DMS153 (cell line): ENCODE data around the gene LAMTOR5.
"Not testable (repeated sequence)": the region's sequence is repeated elsewhere in the genome, so short reads cannot be mapped to it uniquely, and the experiment has no call there.

ENCODE experiments used
- DNase-seq: peaks from one replicate; lab custom pipeline; 2025; lab: John Stamatoyannopoulos, UW

The LAMTOR5 gene

DNA sequence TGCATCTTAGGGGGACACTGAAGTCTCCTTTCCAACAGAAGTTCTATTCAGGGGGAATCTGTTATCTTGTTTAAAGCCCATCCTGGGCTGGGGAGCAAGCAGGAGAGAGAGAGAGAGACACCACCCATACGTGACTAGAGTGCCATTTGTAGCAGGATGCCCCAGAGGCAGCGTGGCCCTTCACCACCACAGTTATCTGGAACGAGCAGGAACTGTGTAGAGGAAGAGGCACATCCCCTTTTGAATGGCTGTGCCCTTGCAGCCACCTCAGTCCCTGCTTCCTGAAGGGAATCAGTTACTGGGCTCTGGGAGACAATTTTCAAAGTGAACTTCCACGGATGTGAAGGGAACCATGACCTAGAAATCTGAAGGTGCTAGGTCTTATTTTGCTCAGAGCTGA is 19.4 kb upstream of the LAMTOR5 start:
- DNase-seq, result no peak

DNA sequence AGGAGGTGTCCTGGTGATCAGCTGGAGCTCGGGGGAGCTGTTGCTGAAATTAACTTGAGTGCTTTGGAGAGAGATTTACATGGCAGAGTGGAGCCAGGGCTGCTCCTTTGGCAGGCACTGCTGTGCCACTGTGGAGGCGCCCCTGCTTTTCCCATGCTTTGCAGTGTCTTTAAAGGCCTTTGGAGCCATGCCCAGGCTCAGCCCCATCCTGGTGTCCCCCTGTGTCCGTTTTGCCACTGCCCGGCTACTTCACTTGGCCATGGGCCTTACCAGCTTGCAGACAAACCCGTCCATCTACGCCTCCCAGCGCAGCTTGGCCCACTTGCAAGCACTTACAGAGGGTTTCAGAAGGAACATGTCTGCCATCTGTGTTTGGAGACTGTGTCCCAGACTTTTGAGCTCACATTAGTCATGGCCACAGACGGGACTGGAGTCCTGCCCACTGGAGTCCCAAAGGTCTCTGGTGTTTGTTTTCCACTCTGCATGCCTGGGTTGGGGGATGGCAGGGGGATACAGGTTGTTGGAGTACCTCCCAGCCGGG is 18.2 kb upstream of the LAMTOR5 start:
- DNase-seq, result no peak

DNA sequence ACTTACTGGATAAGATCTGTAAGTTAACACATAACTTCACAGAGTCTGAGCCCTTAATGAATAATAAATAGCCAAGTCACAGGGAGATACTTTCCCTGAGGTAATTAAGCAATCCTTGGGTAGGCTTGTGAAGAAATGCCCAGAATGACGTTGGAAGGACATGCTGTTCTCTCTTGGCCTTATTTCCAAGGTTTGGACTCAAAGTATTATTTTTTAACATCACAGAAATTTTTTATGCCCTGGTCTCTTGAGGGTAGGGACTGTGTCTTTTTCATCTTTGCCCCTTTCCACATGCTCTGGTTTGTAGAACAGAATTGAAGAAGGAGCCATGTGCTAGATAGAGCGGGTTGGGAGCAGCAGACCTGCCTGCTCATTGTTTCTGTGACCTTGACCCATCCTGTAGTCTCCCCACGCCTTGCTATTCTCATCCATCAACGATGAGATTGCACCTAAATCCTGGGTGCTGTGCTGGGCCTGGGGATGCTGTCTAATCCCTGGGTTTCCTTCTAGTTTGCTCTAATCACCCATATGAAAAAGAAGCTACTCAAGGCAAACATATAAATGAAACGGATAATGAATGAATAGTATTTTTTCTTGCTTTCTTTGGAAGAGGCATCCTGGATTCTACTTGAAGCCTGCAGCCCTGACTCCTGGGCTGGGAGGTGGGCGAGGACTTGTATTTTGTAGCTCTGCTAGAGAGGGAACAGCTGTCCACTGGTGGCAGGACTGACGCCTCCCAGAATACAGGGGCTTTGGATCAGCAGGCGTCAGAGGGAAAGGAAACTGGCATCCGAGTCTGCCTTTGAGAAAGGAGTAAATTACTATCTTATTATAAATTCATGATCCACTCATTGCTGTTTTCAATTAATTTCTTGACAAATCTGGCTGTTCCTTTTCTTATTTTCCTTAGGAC is 17.5 kb upstream of the LAMTOR5 start:
- DNase-seq, result no peak

DNA sequence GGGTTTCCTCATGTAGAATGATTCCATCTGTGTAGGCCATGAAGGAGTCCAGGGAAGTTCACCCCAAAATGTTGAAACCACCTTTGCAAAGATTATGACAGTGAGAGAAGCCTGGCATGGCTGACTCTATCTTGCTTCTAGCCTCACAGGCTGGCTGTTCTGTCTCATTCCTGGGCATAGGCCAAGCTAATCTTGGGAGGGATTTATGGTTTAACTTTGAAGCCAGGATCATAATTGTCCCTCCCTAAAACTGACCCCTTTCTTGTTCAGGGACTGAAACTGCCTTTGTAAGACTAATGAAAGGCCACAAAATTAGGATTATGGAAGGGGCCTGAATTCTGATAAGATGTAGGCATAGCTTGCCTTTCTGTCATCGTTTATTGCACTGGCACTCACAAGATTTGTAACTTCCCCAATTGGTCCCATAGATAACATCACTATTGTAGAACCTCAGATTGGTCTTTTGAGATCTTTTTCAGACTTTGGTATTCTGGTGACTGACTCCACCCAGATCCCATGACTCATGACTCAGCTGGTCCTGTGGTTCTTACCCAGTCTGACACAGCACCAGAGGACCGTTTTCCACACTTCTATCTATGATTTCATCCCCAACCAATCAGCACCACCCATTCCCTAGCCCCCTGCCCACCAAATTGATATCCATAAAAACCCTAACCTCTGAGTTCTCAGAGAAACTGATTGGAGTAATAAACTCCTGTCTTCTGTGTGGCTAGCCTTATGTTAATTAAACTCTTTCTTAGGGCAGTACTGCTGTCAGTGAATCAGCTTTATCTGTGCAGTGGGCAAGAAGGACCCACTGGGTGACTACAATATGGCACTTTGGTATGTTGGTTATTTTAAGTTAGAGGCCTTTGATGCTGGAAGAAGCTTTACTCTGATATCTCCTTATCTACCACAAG is 13.6 kb upstream of the LAMTOR5 start:
- no peak for DNase-seq

DNA sequence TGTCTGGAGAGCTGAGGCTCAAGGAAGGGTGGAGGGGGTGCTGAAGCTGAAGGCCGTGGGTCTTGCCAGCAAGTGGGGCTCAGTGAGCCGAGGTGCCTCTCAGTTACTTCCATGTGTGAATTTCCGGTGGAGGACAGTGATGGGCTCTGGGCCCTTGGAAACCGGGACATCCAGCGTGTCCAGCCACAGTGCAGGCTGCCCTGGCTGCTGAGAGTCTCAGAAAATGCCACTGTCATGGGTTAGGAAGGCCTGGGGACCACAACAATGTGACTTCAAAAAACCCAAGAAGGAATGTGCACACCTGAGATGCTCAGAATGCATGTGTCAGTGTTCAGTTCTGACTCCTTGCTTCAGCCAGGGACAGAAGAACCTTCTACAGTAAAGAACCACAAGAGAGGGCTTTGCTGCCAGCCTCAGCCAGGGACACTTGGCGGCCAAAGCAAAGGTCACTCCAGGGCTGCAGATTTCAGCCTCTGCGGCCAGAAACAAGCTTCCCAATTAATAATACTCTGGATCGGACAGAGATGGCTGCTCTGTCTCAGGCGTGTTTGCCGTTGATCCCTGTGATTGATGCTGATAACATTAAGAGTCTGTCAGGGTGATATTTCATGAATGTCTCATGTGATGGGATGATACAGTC is 12.6 kb upstream of the LAMTOR5 start:
- DNase-seq, result no peak

DNA sequence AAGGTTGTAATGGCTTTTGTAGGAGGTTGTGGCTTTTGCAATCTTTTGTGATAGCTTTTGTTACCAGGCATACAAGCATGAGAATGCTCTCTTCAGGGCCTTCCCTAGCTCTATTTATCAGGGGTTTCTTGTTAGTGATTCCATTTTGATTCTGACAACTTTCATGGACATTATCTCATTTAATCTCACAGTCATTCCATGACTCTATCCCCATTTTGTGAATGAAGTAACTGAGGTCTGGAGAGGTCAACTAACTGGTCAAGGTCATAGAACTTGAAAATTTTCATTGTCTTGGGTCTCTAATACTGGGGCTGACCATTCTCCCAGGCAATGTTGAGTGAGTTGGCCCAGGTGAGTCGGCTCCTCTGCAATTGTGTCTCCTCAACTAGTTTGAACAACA is 11.2 kb upstream of the LAMTOR5 start:
- no peak for DNase-seq

DNA sequence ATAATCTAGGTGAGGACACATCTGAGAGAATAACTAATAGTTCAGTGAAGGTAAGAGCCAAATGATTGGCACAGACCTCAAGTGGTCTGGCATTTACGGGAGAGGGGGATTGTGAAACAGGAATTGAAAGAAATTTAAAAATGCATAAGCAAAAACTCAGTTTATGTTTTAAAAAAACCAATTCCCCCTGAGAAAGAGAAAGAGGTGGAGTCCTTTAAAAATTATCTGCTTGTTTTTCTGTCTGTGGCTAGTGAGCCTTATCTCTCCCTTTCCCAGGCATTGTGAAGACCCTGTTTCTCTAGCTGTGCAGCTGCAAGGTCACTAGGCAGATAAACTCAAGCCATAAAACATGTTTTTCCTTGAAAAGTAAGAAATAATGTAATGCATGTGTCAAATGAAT is 5.6 kb upstream of the LAMTOR5 start:
- DNase-seq, result not testable (repeated sequence)

DNA sequence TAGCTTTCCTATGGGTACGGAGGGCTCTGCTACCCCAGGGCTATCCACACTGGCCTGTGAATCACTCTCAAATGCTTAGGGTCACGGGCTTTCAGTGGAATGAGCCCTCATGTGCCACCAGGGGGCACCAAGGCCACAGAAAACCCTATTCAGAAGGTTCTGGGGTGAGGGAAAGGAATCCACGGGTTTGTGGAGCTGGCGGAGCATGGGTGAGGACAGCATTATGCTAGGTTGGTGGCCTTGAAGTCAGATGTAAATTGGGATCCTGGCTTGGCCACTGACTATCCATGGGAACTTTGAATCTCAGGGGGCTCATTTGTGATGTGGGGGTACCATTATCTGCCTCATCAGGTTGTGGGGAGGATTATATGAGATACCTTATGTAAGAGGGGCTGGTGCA is 5.1 kb upstream of the LAMTOR5 start:
- DNase-seq, result peak; percentile 3

DNA sequence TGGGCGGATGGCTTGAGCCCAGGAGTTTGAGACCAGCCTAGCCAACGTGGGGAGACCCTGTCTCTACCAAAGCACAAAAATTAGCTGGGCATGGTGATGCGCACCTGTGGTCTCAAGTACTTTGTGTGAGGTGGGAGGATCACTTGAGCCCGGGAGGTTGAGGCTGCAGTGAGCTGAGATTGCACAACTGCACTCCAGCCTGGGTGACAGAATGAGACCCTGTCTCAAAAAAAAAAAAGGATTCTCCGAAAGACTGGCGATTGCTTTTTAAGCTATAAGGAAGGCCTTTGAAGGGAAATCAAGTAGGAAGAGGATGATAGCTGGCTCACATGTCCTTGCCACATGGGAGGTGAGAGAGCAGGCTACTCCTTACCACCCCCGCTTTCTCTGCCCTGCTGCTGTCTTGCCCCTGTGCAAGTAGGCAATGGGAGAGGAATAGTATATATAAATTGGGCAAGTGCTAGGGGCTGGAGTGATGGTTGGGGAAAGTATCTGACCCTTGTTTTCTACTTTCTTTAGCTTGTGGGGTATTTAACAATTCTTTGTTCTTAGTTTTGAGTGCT is 3.8 kb upstream of the LAMTOR5 start:
- DNase-seq, result no peak

DNA sequence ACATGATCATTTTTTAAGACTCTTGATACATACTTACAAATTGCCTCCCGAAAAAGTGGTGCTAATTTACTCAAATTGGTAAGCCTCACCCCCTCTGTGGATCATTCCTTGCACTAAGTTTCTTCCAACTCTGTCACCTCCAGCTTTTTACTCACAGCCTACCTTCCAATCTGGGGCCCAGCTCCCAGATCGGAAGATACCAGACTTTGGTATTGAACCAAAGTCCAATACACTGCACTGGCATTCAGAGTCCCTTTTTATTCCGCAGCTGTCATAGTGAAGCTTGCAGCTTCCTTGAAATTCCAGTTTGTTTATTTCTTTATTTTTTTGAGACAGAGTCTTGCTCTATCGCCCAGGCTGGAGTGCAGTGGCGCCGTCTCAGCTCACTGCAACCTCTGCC is 1.8 kb upstream of the LAMTOR5 start:
- DNase-seq, result no peak

DNA sequence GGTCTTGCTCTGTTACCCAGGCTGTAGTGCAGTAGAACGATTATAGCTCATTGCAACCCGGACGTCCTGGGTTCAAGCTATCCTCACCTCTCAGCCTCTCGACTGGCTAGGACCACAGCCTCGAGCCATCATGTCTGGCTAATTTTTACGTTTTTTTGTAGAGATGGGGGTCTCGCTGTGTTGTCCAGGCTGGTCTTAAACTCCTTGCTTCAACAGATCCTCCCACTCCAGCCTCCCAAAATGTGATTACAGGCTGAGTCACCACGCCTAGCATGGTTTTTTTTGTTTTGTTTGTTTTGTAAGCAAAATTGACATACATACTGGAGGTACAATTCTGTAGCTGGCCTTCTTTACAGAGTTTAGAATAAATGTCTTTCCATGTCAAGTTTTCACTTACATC is 994 bp upstream of the LAMTOR5 start:
- DNase-seq, result no peak

DNA sequence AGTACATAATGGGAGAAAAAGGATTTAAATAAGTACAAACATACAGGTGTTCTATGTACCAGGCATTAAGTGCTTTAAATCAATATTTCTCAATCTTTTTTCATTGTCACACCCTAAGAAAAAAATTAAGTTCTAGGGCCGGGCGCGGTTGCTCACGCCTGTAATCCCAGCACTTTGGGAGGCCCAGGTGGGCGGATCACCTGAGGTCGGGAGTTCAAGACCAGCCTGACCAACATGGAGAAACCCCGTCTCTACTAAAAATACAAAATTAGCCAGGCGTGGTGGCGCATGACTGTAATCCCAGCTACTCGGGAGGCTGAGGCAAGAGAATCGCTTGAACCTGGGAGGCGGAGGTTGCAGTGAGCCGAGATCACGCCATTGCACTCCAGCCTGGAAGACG is 1.1 kb downstream of the LAMTOR5 start:
- not testable (repeated sequence) for DNase-seq

DNA sequence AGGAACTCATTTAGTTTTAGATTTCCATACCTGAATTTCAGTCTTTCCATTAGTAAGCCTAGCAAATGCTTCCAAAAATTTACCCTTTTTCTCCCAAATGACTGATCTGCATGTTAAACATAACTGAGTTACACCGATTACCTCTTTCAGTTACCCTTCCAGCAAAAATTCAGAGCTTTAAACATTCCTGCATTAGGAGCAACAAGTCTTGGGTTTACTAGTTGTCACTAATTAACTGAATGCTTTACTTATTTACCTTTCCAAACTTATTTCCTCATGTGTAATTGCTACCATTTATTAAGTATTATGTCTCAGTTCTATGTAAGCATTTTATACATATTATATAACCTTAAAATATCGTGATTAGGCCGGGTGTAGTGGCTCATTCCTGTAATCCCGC is 3.1 kb downstream of the LAMTOR5 start:
- DNase-seq, result no peak

DNA sequence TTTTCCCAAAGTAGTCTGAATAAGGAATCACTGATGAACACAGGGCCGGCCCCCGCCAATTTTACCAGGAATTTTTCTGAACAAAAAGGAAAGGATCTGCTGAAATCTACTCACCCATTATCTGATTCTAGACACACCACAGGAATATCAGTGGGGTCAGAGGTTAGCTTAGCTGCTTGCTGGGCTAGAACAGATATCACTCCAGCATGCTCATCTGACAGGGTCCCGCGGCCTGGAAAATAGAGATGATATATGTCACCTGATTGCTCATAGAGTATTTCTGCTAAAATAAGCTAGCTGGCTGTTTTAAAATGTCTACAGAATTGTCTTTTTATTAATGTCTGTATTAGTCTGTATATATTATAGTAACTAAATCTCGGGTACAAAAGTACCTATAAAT is 3.7 kb downstream of the LAMTOR5 start:
- no peak for DNase-seq

DNA sequence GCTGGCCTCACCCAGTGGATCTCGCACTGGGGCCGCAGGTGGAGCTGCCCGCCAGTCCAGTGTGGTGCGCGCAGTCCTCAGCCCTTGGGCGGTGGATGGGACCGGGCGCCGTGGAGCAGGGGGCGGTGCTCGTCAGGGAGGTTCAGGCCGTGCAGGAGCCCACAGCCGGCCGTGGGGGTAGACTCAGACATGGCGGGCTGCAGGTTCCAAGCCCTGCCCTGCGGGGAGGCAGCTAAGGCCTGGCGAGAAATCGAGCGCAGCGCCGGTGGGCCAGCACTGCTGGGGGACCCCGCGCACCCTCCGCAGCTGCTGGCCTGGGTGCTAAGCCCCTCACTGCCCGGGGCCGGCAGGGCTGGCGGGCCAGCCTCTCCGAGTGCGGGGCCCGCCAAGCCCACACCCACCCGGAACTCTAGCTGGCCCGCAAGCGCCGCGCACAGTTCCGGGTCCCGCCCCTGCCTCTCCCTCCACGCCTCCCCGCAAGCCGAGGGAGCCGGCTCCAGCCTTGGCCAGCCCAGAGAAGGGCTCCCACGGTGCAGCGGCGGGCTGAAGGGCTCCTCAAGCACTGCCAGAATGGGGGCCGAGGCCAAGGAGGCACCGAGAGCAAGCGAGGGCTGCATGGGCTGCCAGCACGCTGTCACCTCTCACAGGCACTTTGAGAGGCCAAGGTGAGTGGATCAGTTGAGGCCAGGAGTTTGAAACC is 11.1 kb downstream of the LAMTOR5 start:
- DNase-seq, result not testable (repeated sequence)

DNA sequence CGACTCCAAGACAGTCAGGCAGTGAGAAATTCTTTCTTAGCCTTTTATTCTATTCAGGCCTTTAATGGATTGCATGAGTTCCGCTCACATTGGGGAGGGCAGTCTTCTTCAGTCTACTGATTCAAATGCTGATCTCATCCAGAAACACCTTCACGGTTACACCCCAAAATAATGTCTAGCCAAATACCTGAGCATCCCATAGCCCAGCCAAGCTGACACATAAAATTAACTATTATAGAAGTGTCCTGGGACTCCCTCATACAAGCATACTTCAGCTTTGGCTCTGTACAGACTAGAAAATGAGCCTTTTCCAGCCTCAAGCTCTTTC is 13.0 kb downstream of the LAMTOR5 start:
- no peak for DNase-seq

DNA sequence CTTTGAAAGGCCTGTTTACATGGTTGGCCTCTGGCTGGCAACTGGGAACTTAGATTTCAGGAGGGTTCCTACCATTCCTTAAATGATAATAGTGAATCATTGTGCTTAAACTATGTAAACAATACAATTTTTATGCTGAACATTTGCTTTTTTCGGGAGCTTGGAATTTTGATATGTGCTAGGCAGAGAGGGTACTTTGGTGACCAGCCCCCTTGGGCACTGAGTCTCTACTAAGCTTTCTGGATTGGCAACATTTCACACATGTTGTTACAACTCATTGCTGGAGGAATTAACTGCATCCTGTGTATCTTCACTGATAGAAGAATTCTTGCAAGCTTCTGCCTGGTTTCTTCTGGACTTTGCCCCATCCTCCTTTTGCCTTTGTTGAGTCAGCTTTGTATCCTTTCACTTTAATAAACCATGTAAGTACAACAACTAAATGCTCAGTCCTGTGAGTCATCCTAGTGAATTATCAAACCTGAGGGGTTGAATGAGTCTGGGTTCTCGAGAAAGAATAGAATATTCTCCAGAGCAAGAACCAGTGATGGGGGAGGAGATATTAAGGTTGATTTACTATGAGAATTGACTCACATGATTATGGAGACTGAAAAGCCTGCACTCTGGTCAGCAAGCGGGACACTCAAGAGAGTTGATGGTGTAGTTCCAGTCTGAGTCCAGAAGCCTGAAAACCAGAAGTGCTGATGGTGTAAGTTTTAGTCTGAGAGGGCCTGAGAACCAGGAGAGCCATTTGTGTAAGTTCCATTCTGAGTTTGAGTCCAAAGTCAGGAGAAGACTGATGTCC is 13.6 kb downstream of the LAMTOR5 start:
- DNase-seq, result no peak

DNA sequence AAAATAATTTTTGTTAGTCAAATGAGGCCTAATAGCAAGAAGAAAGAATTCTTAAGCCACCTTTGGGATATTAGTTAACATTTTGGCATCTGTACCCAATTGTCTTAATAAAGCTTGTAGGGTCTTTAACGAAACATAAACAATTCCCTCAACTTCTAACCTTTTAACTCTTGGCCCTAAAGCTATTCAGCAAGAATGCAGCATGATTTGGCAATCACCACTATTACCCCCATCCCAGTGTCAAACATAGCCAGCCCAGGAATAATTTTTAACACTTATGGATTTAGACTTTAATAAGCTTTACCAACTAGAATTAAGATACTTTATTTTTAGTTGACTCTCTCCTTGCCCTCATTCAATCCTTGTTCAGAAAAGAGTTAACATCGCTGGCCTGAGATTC is 14.2 kb downstream of the LAMTOR5 start:
- no peak for DNase-seq

DNA sequence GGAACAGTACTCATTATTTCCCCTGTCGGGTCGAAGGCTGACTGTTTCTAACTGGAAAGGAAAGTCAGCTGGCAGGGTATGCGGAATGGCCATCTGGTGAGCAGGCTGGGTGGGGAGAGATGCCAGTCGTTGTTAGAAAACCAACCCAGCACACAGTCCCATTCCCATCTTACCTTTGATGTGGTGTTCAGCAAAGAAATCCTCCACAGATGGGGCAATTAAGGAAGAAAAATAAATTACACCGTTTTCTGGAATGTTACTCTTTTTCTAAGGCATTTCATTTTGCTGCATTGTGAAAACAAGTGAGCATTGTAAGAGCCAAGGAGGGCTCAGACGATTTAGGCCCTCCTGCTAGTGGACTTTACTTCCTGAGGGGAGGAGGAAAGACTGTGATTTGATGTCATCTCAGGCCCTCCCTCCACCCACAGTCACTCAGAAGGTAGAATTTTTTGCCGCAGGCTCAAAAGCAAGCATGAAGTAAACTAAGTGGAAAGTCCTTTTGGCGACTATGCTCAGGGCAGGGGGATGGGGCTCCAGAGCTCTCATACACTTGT is 16.7 kb downstream of the LAMTOR5 start, which contains the start of gene SLC16A4:
Gene SLC16A4 (minus strand): TSS at position 335 of the 554 bp plus-strand sequence. CDS start 1,703 bp downstream, outside the sequence.
- DNase-seq, result no peak

DNA sequence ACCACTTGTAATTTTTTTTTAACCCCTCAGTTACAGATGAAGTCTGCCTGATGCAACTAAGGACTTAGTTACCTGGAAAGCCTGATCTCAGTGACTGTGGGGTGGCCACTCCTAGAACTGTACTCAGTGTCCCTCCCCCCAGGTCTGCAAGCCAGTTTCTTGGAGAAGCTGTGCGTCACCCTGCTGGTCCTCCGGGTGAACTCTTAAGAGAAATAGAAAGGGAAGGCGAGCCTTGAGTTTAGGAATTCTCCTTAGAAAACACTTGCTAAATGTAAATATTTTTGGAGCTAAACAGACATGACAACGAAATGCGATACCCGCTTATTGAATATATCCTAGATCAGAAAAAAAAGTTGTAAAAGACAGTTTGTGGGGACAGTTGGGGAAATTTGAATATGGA is 17.4 kb downstream of the LAMTOR5 start:
- no peak for DNase-seq
